Chondrocyte (in vitro differentiated cells): Measurements from ENCODE around the gene HSH2D. TPM values are rescaled to one million over a fixed set of nuclear protein-coding genes. Genes with fewer than 3 reads are reported as not detected.

ENCODE experiments used
- DNase-seq: peaks from one replicate; pipeline ENCODE4 v3.0.0; 2021; ENCODE audit warnings: mixed read lengths, low spot score
- H3K27ac Mint-ChIP-seq: one replicate; pipeline ENCODE4 v1.8.0; 2021; ENCODE audit warnings: mild to moderate bottlenecking, moderate library complexity, mixed read lengths; ENCODE audit not compliant: unreplicated experiment
- H3K27me3 Mint-ChIP-seq: 2 replicates; pipeline ENCODE4 v1.8.0; 2021; ENCODE audit warnings: low read depth, mixed read lengths
- H3K36me3 Mint-ChIP-seq: 2 replicates; pipeline ENCODE4 v1.8.0; 2021; ENCODE audit warnings: low read depth, mixed read lengths
- H3K4me1 Mint-ChIP-seq: 2 replicates; pipeline ENCODE4 v1.8.0; 2021; ENCODE audit warnings: low read depth, mild to moderate bottlenecking, mixed read lengths
- H3K4me3 Mint-ChIP-seq: one replicate; pipeline ENCODE4 v1.8.0; 2021; ENCODE audit warnings: mild to moderate bottlenecking, moderate library complexity, mixed read lengths; ENCODE audit not compliant: unreplicated experiment
- H3K9me3 Mint-ChIP-seq: 2 replicates; pipeline ENCODE4 v1.8.0; 2021; ENCODE audit warnings: low read depth, mixed read lengths
- CTCF ChIP-seq: fragments of 200-600 bp; sonication (generic); IDR thresholded peaks from 2 replicates; pipeline ENCODE4 v1.5.0; 2021; ENCODE audit warnings: antibody characterized with exemption, mild to moderate bottlenecking, moderate library complexity
- total RNA-seq: library from RNA; stranded (reverse); gene quantifications from 3 replicates; pipeline ENCODE4 v1.2.1, GENCODE V29; 2021

The HSH2D gene
- total RNA-seq, 1 donor from 2014 or later = not detected

- TF ChIP-seq CTCF = no peak
- Mint-ChIP-seq H3K36me3 (peaks cover 37% of the 10 kb centered on the region), H3K4me1 (peaks cover 8% of the 10 kb centered on the region), H3K27ac (no peak overlapping the region), H3K27me3 (no peaks in the 10 kb centered on the region), H3K4me3 (no peak overlapping the region), H3K9me3 (no peaks in the 10 kb centered on the region)
- peak; percentile 72 for DNase-seq
Observed at GRCh38 chr19:16206046-16206605, 62.6 kb downstream of the HSH2D start.

- no peak for TF ChIP-seq CTCF
- no peaks in the 10 kb centered on the region for H3K9me3 Mint-ChIP-seq
- H3K36me3 Mint-ChIP-seq = peaks cover 40% of the 10 kb centered on the region
- peak overlapping the region; percentile 61 for H3K27ac Mint-ChIP-seq
- H3K4me3 Mint-ChIP-seq = no peak overlapping the region
- no peaks in the 10 kb centered on the region for H3K27me3 Mint-ChIP-seq
- DNase-seq = no peak
- H3K4me1 Mint-ChIP-seq = peaks cover 6% of the 10 kb centered on the region
Observed at GRCh38 chr19:16206637-16207036, 63.2 kb downstream of the HSH2D start.

GRCh38 chr19:16207063-16207462 lies 63.6 kb downstream of the HSH2D start:
- no peaks in the 10 kb centered on the region for H3K9me3 Mint-ChIP-seq

GRCh38 chr19:16207490-16208025 lies 64.1 kb downstream of the HSH2D start:
- Mint-ChIP-seq H3K27ac (no peak overlapping the region), H3K9me3 (no peaks in the 10 kb centered on the region), H3K36me3 (peaks cover 45% of the 10 kb centered on the region), H3K27me3 (no peaks in the 10 kb centered on the region), H3K4me3 (no peak overlapping the region), H3K4me1 (peaks cover 2% of the 10 kb centered on the region)
- peak; percentile 38 for DNase-seq
- no peak for TF ChIP-seq CTCF

More at GRCh38 chr19:16207063-16207462, 63.6 kb downstream of the HSH2D start:
- H3K27ac Mint-ChIP-seq = peak overlapping the region; percentile 61
- peak; percentile 75 for DNase-seq
- H3K4me1 Mint-ChIP-seq = peaks cover 6% of the 10 kb centered on the region
- no peak for TF ChIP-seq CTCF
- no peak overlapping the region for H3K4me3 Mint-ChIP-seq
- H3K27me3 Mint-ChIP-seq = no peaks in the 10 kb centered on the region
- peaks cover 45% of the 10 kb centered on the region for H3K36me3 Mint-ChIP-seq

Other genes with a start within 250 kb of the HSH2D start
- not detected in 3 replicates for gene CYP4F2, start 245.6 kb upstream of the HSH2D start, total RNA-seq
- not detected in 3 replicates for gene CYP4F11, start 209.2 kb upstream of the HSH2D start, total RNA-seq
- not detected in 3 replicates for gene OR10H4, start 194.7 kb upstream of the HSH2D start, total RNA-seq
- gene TPM4, start 67.2 kb upstream of the HSH2D start, total RNA-seq = 774 to 1,188 TPM (median 1,175 TPM) in 3 replicates
- gene RAB8A, start 31.8 kb upstream of the HSH2D start, total RNA-seq = 65.5 to 73.7 TPM (median 69.9 TPM) in 3 replicates
- not detected in 3 replicates for gene CIB3, start 29.8 kb downstream of the HSH2D start, total RNA-seq
- 64.9 to 72.4 TPM (median 68.6 TPM) in 3 replicates for gene FAM32A, start 41.7 kb downstream of the HSH2D start, total RNA-seq
- gene AP1M1, start 54.2 kb downstream of the HSH2D start, total RNA-seq = 78.3 to 91.2 TPM (median 81.8 TPM) in 3 replicates
- gene KLF2, start 181.1 kb downstream of the HSH2D start, total RNA-seq = 44.7 to 50.9 TPM (median 49.4 TPM) in 3 replicates